ENCODE measurements around the gene ATE1. TPM values are rescaled to one million over a fixed set of nuclear protein-coding genes. Genes with fewer than 3 reads are reported as not detected.

The ATE1 gene
- total RNA-seq, 1 experiment from 2014 or later, result 23.8 TPM

- no peak for ATAC-seq
- no peak overlapping the region for H3K4me3 Mint-ChIP-seq
- ChIA-PET CTCF (no interaction called here), POLR2A (no interaction called here)
- DNase-seq (ENCODE audit: low spot score), result no peak
- TF ChIP-seq CREM (CRISPR knock-in tag; IDR thresholded peaks at IDR 0.05) (no peak), EMX1 (CRISPR knock-in tag; IDR thresholded peaks at IDR 0.05) (no peak), TEAD1 (CRISPR knock-in tag; IDR thresholded peaks at IDR 0.05) (no peak), TCF7 (CRISPR knock-in tag; IDR thresholded peaks at IDR 0.05; ENCODE audit: low read depth) (no peak), ZNF396 (CRISPR knock-in tag; IDR thresholded peaks at IDR 0.05; ENCODE audit: borderline replicate concordance) (no peak), FOXK1 (CRISPR knock-in tag; IDR thresholded peaks at IDR 0.05) (no peak)
- TF ChIP-seq, protein P1, sequence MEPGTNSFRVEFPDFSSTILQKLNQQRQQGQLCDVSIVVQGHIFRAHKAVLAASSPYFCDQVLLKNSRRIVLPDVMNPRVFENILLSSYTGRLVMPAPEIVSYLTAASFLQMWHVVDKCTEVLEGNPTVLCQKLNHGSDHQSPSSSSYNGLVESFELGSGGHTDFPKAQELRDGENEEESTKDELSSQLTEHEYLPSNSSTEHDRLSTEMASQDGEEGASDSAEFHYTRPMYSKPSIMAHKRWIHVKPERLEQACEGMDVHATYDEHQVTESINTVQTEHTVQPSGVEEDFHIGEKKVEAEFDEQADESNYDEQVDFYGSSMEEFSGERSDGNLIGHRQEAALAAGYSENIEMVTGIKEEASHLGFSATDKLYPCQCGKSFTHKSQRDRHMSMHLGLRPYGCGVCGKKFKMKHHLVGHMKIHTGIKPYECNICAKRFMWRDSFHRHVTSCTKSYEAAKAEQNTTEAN (CRISPR knock-in tag; IDR thresholded peaks at IDR 0.05), result no peak
- TF ChIP-seq, protein P2, sequence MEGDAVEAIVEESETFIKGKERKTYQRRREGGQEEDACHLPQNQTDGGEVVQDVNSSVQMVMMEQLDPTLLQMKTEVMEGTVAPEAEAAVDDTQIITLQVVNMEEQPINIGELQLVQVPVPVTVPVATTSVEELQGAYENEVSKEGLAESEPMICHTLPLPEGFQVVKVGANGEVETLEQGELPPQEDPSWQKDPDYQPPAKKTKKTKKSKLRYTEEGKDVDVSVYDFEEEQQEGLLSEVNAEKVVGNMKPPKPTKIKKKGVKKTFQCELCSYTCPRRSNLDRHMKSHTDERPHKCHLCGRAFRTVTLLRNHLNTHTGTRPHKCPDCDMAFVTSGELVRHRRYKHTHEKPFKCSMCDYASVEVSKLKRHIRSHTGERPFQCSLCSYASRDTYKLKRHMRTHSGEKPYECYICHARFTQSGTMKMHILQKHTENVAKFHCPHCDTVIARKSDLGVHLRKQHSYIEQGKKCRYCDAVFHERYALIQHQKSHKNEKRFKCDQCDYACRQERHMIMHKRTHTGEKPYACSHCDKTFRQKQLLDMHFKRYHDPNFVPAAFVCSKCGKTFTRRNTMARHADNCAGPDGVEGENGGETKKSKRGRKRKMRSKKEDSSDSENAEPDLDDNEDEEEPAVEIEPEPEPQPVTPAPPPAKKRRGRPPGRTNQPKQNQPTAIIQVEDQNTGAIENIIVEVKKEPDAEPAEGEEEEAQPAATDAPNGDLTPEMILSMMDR (IDR thresholded peaks at IDR 0.05), result no peak
- TF ChIP-seq, protein P3, sequence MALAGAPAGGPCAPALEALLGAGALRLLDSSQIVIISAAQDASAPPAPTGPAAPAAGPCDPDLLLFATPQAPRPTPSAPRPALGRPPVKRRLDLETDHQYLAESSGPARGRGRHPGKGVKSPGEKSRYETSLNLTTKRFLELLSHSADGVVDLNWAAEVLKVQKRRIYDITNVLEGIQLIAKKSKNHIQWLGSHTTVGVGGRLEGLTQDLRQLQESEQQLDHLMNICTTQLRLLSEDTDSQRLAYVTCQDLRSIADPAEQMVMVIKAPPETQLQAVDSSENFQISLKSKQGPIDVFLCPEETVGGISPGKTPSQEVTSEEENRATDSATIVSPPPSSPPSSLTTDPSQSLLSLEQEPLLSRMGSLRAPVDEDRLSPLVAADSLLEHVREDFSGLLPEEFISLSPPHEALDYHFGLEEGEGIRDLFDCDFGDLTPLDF (CRISPR knock-in tag; IDR thresholded peaks at IDR 0.05), result no peak
- TF ChIP-seq, protein P4, sequence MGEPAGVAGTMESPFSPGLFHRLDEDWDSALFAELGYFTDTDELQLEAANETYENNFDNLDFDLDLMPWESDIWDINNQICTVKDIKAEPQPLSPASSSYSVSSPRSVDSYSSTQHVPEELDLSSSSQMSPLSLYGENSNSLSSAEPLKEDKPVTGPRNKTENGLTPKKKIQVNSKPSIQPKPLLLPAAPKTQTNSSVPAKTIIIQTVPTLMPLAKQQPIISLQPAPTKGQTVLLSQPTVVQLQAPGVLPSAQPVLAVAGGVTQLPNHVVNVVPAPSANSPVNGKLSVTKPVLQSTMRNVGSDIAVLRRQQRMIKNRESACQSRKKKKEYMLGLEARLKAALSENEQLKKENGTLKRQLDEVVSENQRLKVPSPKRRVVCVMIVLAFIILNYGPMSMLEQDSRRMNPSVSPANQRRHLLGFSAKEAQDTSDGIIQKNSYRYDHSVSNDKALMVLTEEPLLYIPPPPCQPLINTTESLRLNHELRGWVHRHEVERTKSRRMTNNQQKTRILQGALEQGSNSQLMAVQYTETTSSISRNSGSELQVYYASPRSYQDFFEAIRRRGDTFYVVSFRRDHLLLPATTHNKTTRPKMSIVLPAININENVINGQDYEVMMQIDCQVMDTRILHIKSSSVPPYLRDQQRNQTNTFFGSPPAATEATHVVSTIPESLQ (CRISPR knock-in tag; IDR thresholded peaks at IDR 0.05), result no peak
- TF ChIP-seq, protein P5, sequence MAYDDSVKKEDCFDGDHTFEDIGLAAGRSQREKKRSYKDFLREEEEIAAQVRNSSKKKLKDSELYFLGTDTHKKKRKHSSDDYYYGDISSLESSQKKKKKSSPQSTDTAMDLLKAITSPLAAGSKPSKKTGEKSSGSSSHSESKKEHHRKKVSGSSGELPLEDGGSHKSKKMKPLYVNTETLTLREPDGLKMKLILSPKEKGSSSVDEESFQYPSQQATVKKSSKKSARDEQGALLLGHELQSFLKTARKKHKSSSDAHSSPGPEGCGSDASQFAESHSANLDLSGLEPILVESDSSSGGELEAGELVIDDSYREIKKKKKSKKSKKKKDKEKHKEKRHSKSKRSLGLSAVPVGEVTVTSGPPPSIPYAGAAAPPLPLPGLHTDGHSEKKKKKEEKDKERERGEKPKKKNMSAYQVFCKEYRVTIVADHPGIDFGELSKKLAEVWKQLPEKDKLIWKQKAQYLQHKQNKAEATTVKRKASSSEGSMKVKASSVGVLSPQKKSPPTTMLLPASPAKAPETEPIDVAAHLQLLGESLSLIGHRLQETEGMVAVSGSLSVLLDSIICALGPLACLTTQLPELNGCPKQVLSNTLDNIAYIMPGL (CRISPR knock-in tag; IDR thresholded peaks at IDR 0.05), result no peak
- no peak overlapping the region for H3K27ac Mint-ChIP-seq
- no peaks in the 10 kb centered on the region; the same call in 1 of the 2 replicates for H3K9me3 Mint-ChIP-seq
- H3K36me3 Mint-ChIP-seq, result peaks cover 2% of the 10 kb centered on the region; the same call in 1 of the 2 replicates
- no peaks in the 10 kb centered on the region for H3K27me3 Mint-ChIP-seq (ENCODE audit: low read depth)
- H3K4me1 Mint-ChIP-seq, result peaks cover 14% of the 10 kb centered on the region; the same call in 1 of the 2 replicates
Observed at GRCh38 chr10:121797490-121797889, 130.3 kb downstream of the ATE1 start.

GRCh38 chr10:121796342-121796741 lies 131.5 kb downstream of the ATE1 start:
- peaks cover 17% of the 10 kb centered on the region; the same call in 1 of the 2 replicates for H3K4me1 Mint-ChIP-seq
- no peaks in the 10 kb centered on the region for H3K27me3 Mint-ChIP-seq (ENCODE audit: low read depth)
- DNase-seq (ENCODE audit: low spot score) (no peak), ATAC-seq (no peak)
- H3K36me3 Mint-ChIP-seq, result 0 out of 2 replicates have a peak, but pooled peaks cover 2% of the 10 kb centered on the region
- ChIA-PET CTCF (interaction anchor here (0.7 kb wide), 1 partner anchor 100 kb away, joined by 3 read pairs; no protein-coding TSS in a partner anchor), POLR2A (no interaction called here)
- no peak overlapping the region for H3K4me3 Mint-ChIP-seq
- no peak overlapping the region for H3K27ac Mint-ChIP-seq
- no peaks in the 10 kb centered on the region for H3K9me3 Mint-ChIP-seq
- TF ChIP-seq, protein P1 (CRISPR knock-in tag; IDR thresholded peaks at IDR 0.05), result no peak

DNA sequence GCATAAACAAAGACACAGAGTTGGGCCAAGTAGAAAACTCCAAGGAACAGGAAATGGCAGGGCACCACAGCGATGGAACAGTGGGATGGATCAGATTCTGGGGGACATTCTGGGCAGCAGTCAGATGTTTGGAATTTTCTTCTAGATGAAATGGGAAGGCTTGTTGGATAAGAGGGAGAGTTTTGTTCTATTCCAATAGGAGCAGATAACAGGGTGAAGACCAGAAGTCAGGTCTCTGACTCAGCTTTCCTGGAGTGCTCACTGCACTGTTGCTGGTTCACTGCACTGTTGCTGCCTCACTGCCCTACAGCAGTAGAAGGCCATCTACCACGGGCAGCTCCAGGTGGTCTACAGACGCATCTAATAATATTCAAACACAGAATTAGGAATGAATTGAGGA lies 135.6 kb downstream of the ATE1 start:
- H3K36me3 Mint-ChIP-seq, result no peaks in the 10 kb centered on the region
- no peak overlapping the region for H3K4me3 Mint-ChIP-seq
- H3K9me3 Mint-ChIP-seq, result no peaks in the 10 kb centered on the region
- POLR2A ChIA-PET, result no interaction called here
- H3K27me3 Mint-ChIP-seq (ENCODE audit: low read depth), result no peaks in the 10 kb centered on the region
- DNase-seq (ENCODE audit: low spot score) (no peak), ATAC-seq (no peak)
- 0 out of 2 replicates have a peak overlapping the region, but pooled peaks have one; percentile 0 for H3K27ac Mint-ChIP-seq
- H3K4me1 Mint-ChIP-seq, result peaks cover 13% of the 10 kb centered on the region; the same call in 1 of the 2 replicates
- no peak for TF ChIP-seq ATF3 (CRISPR knock-in tag; conservative IDR thresholded peaks at IDR 0.05)
- TF ChIP-seq CREB1 (CRISPR knock-in tag; IDR thresholded peaks at IDR 0.05), result no peak
- no peak for TF ChIP-seq ZNF121 (CRISPR knock-in tag; IDR thresholded peaks at IDR 0.05)
- CTCF ChIA-PET, result no interaction called here

Data from WTC11 (cell line).